H1 (cell line): ENCODE measurements around the gene PLCZ1. TPM values are rescaled to one million over a fixed set of nuclear protein-coding genes. Genes with fewer than 3 reads are reported as not detected.

Source experiments
- CTCF ChIA-PET: fragments of 300-600 bp; sonication (Branson Sonifier 250); formaldehyde crosslinking; loops from one replicate; lab custom pipeline; 2021; ENCODE audit not compliant: partially characterized antibody; lab: Charles Lee
- POLR2A ChIA-PET: fragments of 300-600 bp; sonication (Branson Sonifier 250); formaldehyde crosslinking; loops from one replicate; lab custom pipeline; 2021; ENCODE audit warnings: inconsistent platforms; ENCODE audit not compliant: partially characterized antibody; lab: Charles Lee
- DNase-seq, 2 experiments: peaks; one replicate each; pipeline versions ENCODE4 v3.0.0 to v3.0.0-alpha.2; 2010 to 2022; ENCODE audit warnings: low spot score in 2 of 2, low read depth in 1 of 2, mixed read lengths in 1 of 2
- FAIRE-seq: peaks from 2 replicates; lab custom pipeline; 2011; peaks lifted over from hg19 to GRCh38; lab: Jason Lieb, UNC
- H2AFZ ChIP-seq: 2 replicates; pipeline ENCODE4 v1.8.1; 2012; ENCODE audit warnings: low read length, inconsistent platforms
- H2AK5ac ChIP-seq: 2 replicates; pipeline ENCODE4 v1.6.1; 2013; ENCODE audit warnings: low read depth, low read length
- H2BK120ac ChIP-seq: replicated peaks from 2 replicates; pipeline ENCODE3; 2013; ENCODE audit warnings: low read depth, low read length, inconsistent platforms
- H2BK12ac ChIP-seq: 2 replicates; pipeline ENCODE4 v1.6.1; 2013; ENCODE audit warnings: low read depth, low read length
- H2BK15ac ChIP-seq: 2 replicates; pipeline ENCODE4 v1.6.1; 2013; ENCODE audit warnings: low read length
- H2BK20ac ChIP-seq: 2 replicates; pipeline ENCODE4 v1.6.1; 2013; ENCODE audit warnings: low read length
- H2BK5ac ChIP-seq: 2 replicates; pipeline ENCODE4 v1.6.1; 2013; ENCODE audit warnings: low read depth, low read length
- H3K14ac ChIP-seq: 2 replicates; pipeline ENCODE4 v1.6.1; 2013; ENCODE audit warnings: inconsistent platforms; ENCODE audit not compliant: insufficient read length
- H3K18ac ChIP-seq: 2 replicates; pipeline ENCODE4 v1.6.1; 2013; ENCODE audit warnings: low read length; ENCODE audit errors: extremely low read depth
- H3K23ac ChIP-seq: 2 replicates; pipeline ENCODE4 v1.6.1; 2013; ENCODE audit warnings: inconsistent platforms; ENCODE audit not compliant: insufficient read length
- H3K23me2 ChIP-seq: 2 replicates; pipeline ENCODE4 v1.6.1; 2013; ENCODE audit warnings: low read depth, low read length
- H3K27ac ChIP-seq: 2 replicates; pipeline ENCODE4 v1.6.1; 2011; ENCODE audit warnings: low read depth, low read length, inconsistent platforms
- H3K27me3 ChIP-seq, 4 experiments: replicated peaks in 1 of 4; 1 replicate in 1 of 4; 2 replicates in 3 of 4; pipeline versions ENCODE4 v1.6.1 to v1.8.1; 2011 to 2013; ENCODE audit warnings: low read length in 3 of 4, mild to moderate bottlenecking in 3 of 4, inconsistent platforms in 2 of 4, mixed read lengths in 2 of 4, moderate library complexity in 1 of 4; ENCODE audit not compliant: control insufficient read depth in 3 of 4, insufficient read depth in 3 of 4; ENCODE audit errors: extremely low read depth in 1 of 4
- H3K36me3 ChIP-seq, 4 experiments: 2 replicates each; pipeline versions ENCODE4 v1.6.1 to v1.8.1; 2011 to 2013; ENCODE audit warnings: mild to moderate bottlenecking in 4 of 4, low read length in 3 of 4, moderate library complexity in 2 of 4, control low read depth in 1 of 4, inconsistent platforms in 1 of 4; ENCODE audit not compliant: insufficient read depth in 4 of 4, control insufficient read depth in 2 of 4
- H3K4ac ChIP-seq: replicated peaks from 2 replicates; pipeline ENCODE3; 2013; ENCODE audit warnings: low read length, low read depth, mixed read lengths, inconsistent platforms; ENCODE audit not compliant: insufficient read length
- H3K4me1 ChIP-seq, 4 experiments: replicated peaks in 1 of 4; 1 replicate in 1 of 4; 2 replicates in 3 of 4; pipeline versions ENCODE4 v1.6.1 to v1.8.1; 2011 to 2013; ENCODE audit warnings: low read length in 3 of 4, inconsistent platforms in 2 of 4, mixed read lengths in 1 of 4; ENCODE audit not compliant: insufficient read depth in 4 of 4, control insufficient read depth in 3 of 4
- H3K4me2 ChIP-seq, 2 experiments: 2 replicates each; pipeline versions ENCODE4 v1.6.1 to v1.8.1; 2011 to 2013; ENCODE audit warnings: low read depth in 2 of 2, low read length in 2 of 2, control low read depth in 1 of 2, inconsistent platforms in 1 of 2, mild to moderate bottlenecking in 1 of 2; ENCODE audit not compliant: insufficient read depth in 1 of 2
- H3K4me3 ChIP-seq, 4 experiments: fragments of 200-600, 300-600 bp in 1 of 4; sonication (generic), shearing (Covaris generic), sonication (Bioruptor Twin) in 1 of 4; 2 replicates each; pipeline versions ENCODE4 v1.5.1 to v1.8.1; 2011 to 2016; ENCODE audit warnings: low read length in 4 of 4, low read depth in 3 of 4, control low read depth in 2 of 4, inconsistent platforms in 2 of 4, mild to moderate bottlenecking in 2 of 4, mixed read lengths in 1 of 4, moderate library complexity in 1 of 4; ENCODE audit not compliant: insufficient read depth in 2 of 4; ENCODE audit errors: extremely low read depth in 1 of 4
- H3K56ac ChIP-seq: replicated peaks from 2 replicates; pipeline ENCODE3; 2013; ENCODE audit warnings: low read depth, mild to moderate bottlenecking, mixed read lengths, low read length, inconsistent platforms; ENCODE audit not compliant: insufficient read length
- H3K79me1 ChIP-seq: 2 replicates; pipeline ENCODE4 v1.6.1; 2013; ENCODE audit warnings: low read depth, low read length, control low read depth
- H3K79me2 ChIP-seq, 2 experiments: 2 replicates each; pipeline versions ENCODE4 v1.6.1 to v1.8.1; 2012 to 2013; ENCODE audit warnings: low read length in 2 of 2, mild to moderate bottlenecking in 2 of 2, inconsistent platforms in 1 of 2; ENCODE audit not compliant: insufficient read depth in 2 of 2, control insufficient read depth in 1 of 2
- H3K9ac ChIP-seq, 4 experiments: replicated peaks in 1 of 4; 1 replicate in 1 of 4; 2 replicates in 3 of 4; pipeline versions ENCODE4 v1.6.1 to v1.8.1; 2011 to 2013; ENCODE audit warnings: low read depth in 3 of 4, low read length in 3 of 4, control low read depth in 2 of 4, mild to moderate bottlenecking in 2 of 4, moderate library complexity in 2 of 4, inconsistent platforms in 1 of 4; ENCODE audit errors: extremely low read depth in 1 of 4
- H3K9me3 ChIP-seq, 2 experiments: 2 replicates each; pipeline versions ENCODE4 v1.6.1 to v1.8.1; 2012 to 2013; ENCODE audit warnings: mild to moderate bottlenecking in 2 of 2, moderate library complexity in 2 of 2, control low read depth in 1 of 2, inconsistent platforms in 1 of 2, low read depth in 1 of 2, low read length in 1 of 2, mixed read lengths in 1 of 2; ENCODE audit not compliant: insufficient read depth in 2 of 2
- H4K20me1 ChIP-seq, 2 experiments: replicated peaks in 1 of 2; 2 replicates each; pipeline versions ENCODE3 to v1.8.1; 2011 to 2013; ENCODE audit warnings: inconsistent platforms in 2 of 2, low read length in 2 of 2, mild to moderate bottlenecking in 1 of 2; ENCODE audit not compliant: insufficient read depth in 2 of 2, control insufficient read depth in 1 of 2
- H4K5ac ChIP-seq: 2 replicates; pipeline ENCODE4 v1.6.1; 2013; ENCODE audit warnings: low read length, low read depth, mixed read lengths, inconsistent platforms; ENCODE audit not compliant: insufficient read length
- H4K8ac ChIP-seq: 2 replicates; pipeline ENCODE4 v1.8.0; 2013; ENCODE audit warnings: mild to moderate bottlenecking, moderate library complexity, low read length, inconsistent platforms; ENCODE audit not compliant: insufficient read depth; ENCODE audit errors: extremely low read depth
- H4K91ac ChIP-seq: replicated peaks from 2 replicates; pipeline ENCODE3; 2013; ENCODE audit warnings: low read length, mixed read lengths, inconsistent platforms; ENCODE audit not compliant: insufficient read length
- BCL11A ChIP-seq, 2 experiments: IDR thresholded peaks; one replicate each; pipeline ENCODE4 v1.6.1; 2011; ENCODE audit warnings: low read depth in 2 of 2, low read length in 2 of 2, mild to moderate bottlenecking in 2 of 2
- CBX5 ChIP-seq: fragments of 300-800, 300-1000 bp; sonication (generic); IDR thresholded peaks from 2 replicates; pipeline ENCODE4 v1.7.1; 2016; ENCODE audit warnings: antibody characterized with exemption, low read length, low read depth
- CBX8 ChIP-seq: fragments of 300-800, 300-1000 bp; sonication (generic); IDR thresholded peaks from 2 replicates; pipeline ENCODE4 v1.7.1; 2016; ENCODE audit warnings: low read depth, low read length, borderline replicate concordance
- EZH2 ChIP-seq: fragments of 200-600 bp; sonication (generic); IDR thresholded peaks from 2 replicates; pipeline ENCODE4 v1.7.1; 2012; ENCODE audit warnings: low read depth, mild to moderate bottlenecking, moderate library complexity, low read length, inconsistent platforms; ENCODE audit not compliant: severe bottlenecking
- FOSL1 ChIP-seq: IDR thresholded peaks from 2 replicates; pipeline ENCODE4 v1.6.1; 2011; ENCODE audit warnings: mild to moderate bottlenecking, low read depth, low read length, moderate library complexity; ENCODE audit not compliant: insufficient read depth
- HDAC6 ChIP-seq: IDR thresholded peaks from one replicate; pipeline ENCODE4 v1.7.1; 2012; ENCODE audit warnings: low read depth, mild to moderate bottlenecking, inconsistent platforms, low read length, moderate library complexity
- JUN ChIP-seq: IDR thresholded peaks from 2 replicates; pipeline ENCODE4 v1.6.1; 2011; ENCODE audit warnings: low read depth, mild to moderate bottlenecking, improper control_type of control experiment, low read length
- KDM4A ChIP-seq: IDR thresholded peaks from one replicate; pipeline ENCODE4 v1.7.1; 2012; ENCODE audit warnings: low read depth, mild to moderate bottlenecking, moderate library complexity, low read length, inconsistent platforms; ENCODE audit not compliant: severe bottlenecking
- PHF8 ChIP-seq: fragments of 200-600 bp; sonication (generic); conservative IDR thresholded peaks from 2 replicates; pipeline ENCODE4 v1.7.1; 2012; ENCODE audit warnings: low read depth, mild to moderate bottlenecking, inconsistent platforms, low read length, moderate library complexity
- RNF2 ChIP-seq: fragments of 200-900, 300-1000 bp; sonication (generic); IDR thresholded peaks from 2 replicates; pipeline ENCODE4 v1.7.1; 2016; ENCODE audit warnings: borderline replicate concordance, low read depth, mild to moderate bottlenecking, antibody characterized with exemption, low read length; ENCODE audit not compliant: poor library complexity, severe bottlenecking; ENCODE audit errors: missing control alignments
- SIRT6 ChIP-seq: IDR thresholded peaks from one replicate; pipeline ENCODE4 v1.7.1; 2012; ENCODE audit warnings: low read length, inconsistent platforms
- SP2 ChIP-seq: IDR thresholded peaks from 2 replicates; pipeline ENCODE4 v1.6.1; 2012; ENCODE audit warnings: mild to moderate bottlenecking, low read length, inconsistent platforms
- SRF ChIP-seq: IDR thresholded peaks from 2 replicates; pipeline ENCODE4 v1.6.1; 2011; ENCODE audit warnings: mild to moderate bottlenecking, low read depth, low read length, moderate library complexity
- TEAD4 ChIP-seq: IDR thresholded peaks from 2 replicates; pipeline ENCODE4 v1.6.1; 2012; ENCODE audit warnings: low read depth, low read length, inconsistent platforms, mixed read lengths
- WGBS, 2 experiments: shearing (Covaris generic) in 1 of 2; methylation state at CpG; one replicate each; pipeline versions ENCODE4 v1.1.6 to v1.1.7; 2013 to 2015; ENCODE audit warnings: low lambda C conversion rate in 2 of 2, mixed read lengths in 2 of 2, inconsistent platforms in 1 of 2, low coverage in 1 of 2, missing lambda C conversion rate in 1 of 2; ENCODE audit not compliant: insufficient replicate concordance in 2 of 2, insufficient coverage in 1 of 2, insufficient read length in 1 of 2; ENCODE audit errors: extremely low coverage in 1 of 2, missing lambda C conversion rate in 1 of 2; 5-methylcytosine and 5-hydroxymethylcytosine counted together
- polyA plus RNA-seq, 7 experiments: library from polyadenylated mRNA; depleted of rRNA in 3 of 7; stranded (reverse) in 5 of 7; unstranded in 2 of 7; fragments of >200 nt in 5 of 7; fragments of 200-250 nt in 2 of 7; gene quantifications; 1 replicate in 5 of 7; 2 replicates in 1 of 7; 4 replicates in 1 of 7; pipeline versions ENCODE4 v1.2.1 to v1.2.3, GENCODE V29; 2011 to 2013; ENCODE audit warnings: missing spikeins in 2 of 7, mixed read lengths in 2 of 7
- total RNA-seq: library from RNA; stranded (reverse); fragmentation: NEBNext Ultra II Directional; extraction: Animal tissue kit (Norgen Biotek cat#: 25700); gene quantifications from 2 replicates; pipeline ENCODE4 v1.2.1, GENCODE V29; 2021

The PLCZ1 gene
- total and polyA plus RNA-seq, 2 of the 8 experiments (the other 6 are each of a cell fraction or from before 2014, with no cell fraction given): not detected

- Histone ChIP-seq H4K91ac (no peak overlapping the region), H2AK5ac (no peak overlapping the region), H3K9ac (no peak overlapping the region), H4K8ac (no peak overlapping the region), H2AFZ (no peak overlapping the region), H4K20me1 (no peaks in the 10 kb centered on the region), H4K5ac (no peak overlapping the region), H3K56ac (no peak overlapping the region), H3K27me3 (no peaks in the 10 kb centered on the region), H3K79me1 (no peaks in the 10 kb centered on the region), H3K4me2 (no peak overlapping the region), H3K4ac (no peak overlapping the region), H3K23ac (no peak overlapping the region), H3K14ac (no peak overlapping the region), H3K27ac (no peak overlapping the region), H3K18ac (no peak overlapping the region), H3K4me1 (no peaks in the 10 kb centered on the region), H3K23me2 (no peaks in the 10 kb centered on the region), H2BK12ac (no peak overlapping the region), H2BK20ac (no peak overlapping the region), H3K4me3 (no peak overlapping the region), H2BK5ac (no peak overlapping the region), H2BK120ac (no peak overlapping the region), H2BK15ac (no peak overlapping the region), H3K36me3 (no peaks in the 10 kb centered on the region), H3K9me3 (no peaks in the 10 kb centered on the region), H3K79me2 (no peaks in the 10 kb centered on the region)
- DNase-seq (no peak), FAIRE-seq (no peak)
- ChIA-PET POLR2A (no interaction called here), CTCF (interaction anchor here (1.4 kb wide), 1 partner anchor 10 kb away, joined by 5 read pairs; no protein-coding TSS in a partner anchor)
- 92% methylated on average over 3 of the region's 3 CpGs; no CpG with 5 or more reads in 1 of the 2 experiments for WGBS, 2 experiments
- TF ChIP-seq HDAC6 (no peak), SP2 (no peak), FOSL1 (no peak), TEAD4 (no peak), KDM4A (no peak), RNF2 (no peak), EZH2 (no peak), BCL11A (IDR thresholded peaks at IDR 0.05; ENCODE audit: low read depth in 2 of 2, low read length in 2 of 2) (no peak), CBX8 (no peak), JUN (no peak), CBX5 (no peak), SRF (no peak), PHF8 (no peak), SIRT6 (no peak)
These were observed 48.0 kb downstream of the PLCZ1 start for GRCh38 chr12:18689771-18690170.
